Mesendoderm (in vitro differentiated cells): Measurements from ENCODE around the gene BLID.

Source experiments
- DNase-seq: peaks from one replicate; pipeline ENCODE4 v3.0.0; 2013
- H2AK5ac ChIP-seq: 2 replicates; pipeline ENCODE4 v1.6.1; 2013; ENCODE audit warnings: low read length, inconsistent platforms
- H2BK120ac ChIP-seq: 2 replicates; pipeline ENCODE4 v1.6.1; 2013; ENCODE audit warnings: low read depth, mild to moderate bottlenecking, low read length, moderate library complexity, mixed read lengths
- H2BK15ac ChIP-seq: replicated peaks from 2 replicates; pipeline ENCODE4 v1.6.1; 2013; ENCODE audit warnings: low read depth, mild to moderate bottlenecking, moderate library complexity
- H2BK5ac ChIP-seq: 2 replicates; pipeline ENCODE4 v1.6.1; 2013; ENCODE audit warnings: low read length, inconsistent platforms
- H3K18ac ChIP-seq: 2 replicates; pipeline ENCODE4 v1.6.1; 2013; ENCODE audit warnings: mild to moderate bottlenecking, low read length, mixed read lengths
- H3K23ac ChIP-seq: one replicate; pipeline ENCODE4 v1.6.1; 2013; ENCODE audit warnings: low read length
- H3K27ac ChIP-seq: 2 replicates; pipeline ENCODE4 v1.5.1; 2013; ENCODE audit warnings: low read depth, mild to moderate bottlenecking, inconsistent platforms, low read length, moderate library complexity
- H3K27me3 ChIP-seq: 2 replicates; pipeline ENCODE4 v1.6.1; 2013; ENCODE audit warnings: low read length, control low read depth, mild to moderate bottlenecking, inconsistent platforms; ENCODE audit not compliant: insufficient read depth, poor library complexity
- H3K36me3 ChIP-seq: 2 replicates; pipeline ENCODE4 v1.6.1; 2013; ENCODE audit warnings: low read length, inconsistent platforms; ENCODE audit not compliant: control insufficient read depth, insufficient read depth
- H3K4ac ChIP-seq: one replicate; pipeline ENCODE4 v1.6.1; 2013; ENCODE audit warnings: low read depth, mild to moderate bottlenecking, low read length, moderate library complexity
- H3K4me1 ChIP-seq: 2 replicates; pipeline ENCODE4 v1.6.1; 2013; ENCODE audit warnings: low read depth, low read length, inconsistent platforms; ENCODE audit not compliant: control insufficient read depth
- H3K4me2 ChIP-seq: 2 replicates; pipeline ENCODE4 v1.6.1; 2013; ENCODE audit warnings: low read length
- H3K4me3 ChIP-seq: 2 replicates; pipeline ENCODE4 v1.5.1; 2013; ENCODE audit warnings: mild to moderate bottlenecking, low read length
- H3K56ac ChIP-seq: one replicate; pipeline ENCODE4 v1.6.1; 2013; ENCODE audit warnings: low read length
- H3K79me1 ChIP-seq: 2 replicates; pipeline ENCODE4 v1.6.1; 2013; ENCODE audit warnings: low read length, inconsistent platforms
- H3K79me2 ChIP-seq: 2 replicates; pipeline ENCODE4 v1.6.1; 2013; ENCODE audit warnings: mild to moderate bottlenecking, low read length; ENCODE audit not compliant: control insufficient read depth, insufficient read depth
- H3K9ac ChIP-seq: 2 replicates; pipeline ENCODE4 v1.6.1; 2013; ENCODE audit warnings: low read length, inconsistent platforms
- H4K5ac ChIP-seq: one replicate; pipeline ENCODE4 v1.6.1; 2013; ENCODE audit warnings: low read length
- H4K8ac ChIP-seq: one replicate; pipeline ENCODE4 v1.6.1; 2013; ENCODE audit warnings: low read depth, mild to moderate bottlenecking, control low read depth, low read length, moderate library complexity
- WGBS: extraction: QIAGEN DNeasy Blood & Tissue Kit; methylation state at CpG from one replicate; pipeline ENCODE4 v1.1.7; 2013; ENCODE audit warnings: low lambda C conversion rate, missing lambda C conversion rate; ENCODE audit not compliant: insufficient coverage; ENCODE audit errors: extremely low coverage; 5-methylcytosine and 5-hydroxymethylcytosine counted together
- small RNA-seq: library from polyadenylated mRNA; stranded (forward); fragments of <200 nt; extraction: miRNeasy Mini kit (QIAGEN cat#:217004); gene quantifications from one replicate; pipeline ENCODE3, GENCODE V24; 2013; ENCODE audit not compliant: insufficient read depth

The BLID gene

DNA sequence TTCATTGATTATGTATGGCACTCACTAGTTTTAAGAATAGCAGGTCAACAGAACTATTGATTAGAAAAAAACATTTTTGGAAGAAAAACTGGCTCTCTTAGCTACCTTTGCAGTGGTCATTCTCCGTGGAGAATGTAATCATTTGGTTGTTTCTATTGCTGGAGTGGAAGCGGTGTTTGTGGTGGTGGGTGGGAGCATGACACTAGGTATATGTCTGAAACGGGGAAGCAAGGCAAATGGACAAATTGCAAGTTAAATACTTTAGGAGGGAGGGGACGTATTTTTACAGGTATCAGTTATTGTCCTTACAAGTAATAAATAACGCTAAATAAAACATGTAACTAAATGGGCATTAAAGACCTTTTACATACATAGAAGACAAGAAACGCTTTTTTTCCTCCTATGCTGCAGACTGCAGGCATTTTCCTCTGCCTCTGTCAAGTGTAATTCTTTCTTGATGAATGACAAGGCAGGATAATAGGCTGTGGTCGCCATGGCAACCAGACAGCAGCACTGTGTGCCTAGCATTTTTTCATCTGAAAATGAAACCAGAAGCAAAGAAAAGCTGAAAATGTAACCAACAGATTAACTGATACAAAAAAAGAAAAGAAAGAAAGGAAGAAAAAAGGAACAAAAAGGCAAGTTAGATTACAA lies 46.2 kb downstream of the BLID start:
- Histone ChIP-seq H2AK5ac (no peak overlapping the region), H2BK120ac (no peak overlapping the region), H4K8ac (no peak overlapping the region), H3K4me1 (no peaks in the 10 kb centered on the region), H2BK15ac (no peak overlapping the region), H3K79me1 (no peaks in the 10 kb centered on the region), H3K4me2 (no peak overlapping the region), H3K56ac (no peak overlapping the region), H3K4ac (no peak overlapping the region), H3K23ac (no peak overlapping the region), H3K18ac (no peak overlapping the region), H3K36me3 (no peaks in the 10 kb centered on the region), H3K27me3 (no peaks in the 10 kb centered on the region), H3K79me2 (no peaks in the 10 kb centered on the region), H3K4me3 (no peak overlapping the region), H2BK5ac (no peak overlapping the region), H4K5ac (no peak overlapping the region), H3K27ac (no peak overlapping the region), H3K9ac (no peak overlapping the region)
- no CpG with 5 or more reads among the region's 7 CpGs for WGBS
- peak; percentile 48 for DNase-seq

DNA sequence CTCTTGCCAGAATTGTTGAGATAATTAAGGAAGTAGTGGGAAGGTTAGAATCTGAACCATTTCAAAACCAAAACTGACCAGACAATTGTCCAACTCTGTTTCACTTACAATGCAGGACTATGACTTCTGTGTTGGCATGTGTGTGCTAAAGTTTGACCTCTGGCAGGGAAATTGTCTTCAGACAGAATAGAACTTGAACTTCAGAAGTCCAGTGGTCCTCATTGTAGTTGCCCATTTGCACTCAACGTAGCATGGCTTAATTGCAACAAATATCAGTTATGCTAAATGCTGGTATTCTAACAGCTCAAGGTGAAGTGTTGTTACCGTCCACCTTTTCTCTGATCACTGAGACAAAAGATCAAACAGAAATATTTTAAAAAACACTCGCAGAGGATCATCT lies 47.2 kb downstream of the BLID start:
- no peak overlapping the region for H2BK120ac ChIP-seq
- H2AK5ac ChIP-seq: no peak overlapping the region
- H3K56ac ChIP-seq: no peak overlapping the region
- H3K79me1 ChIP-seq: no peaks in the 10 kb centered on the region
- H3K4me3 ChIP-seq: no peak overlapping the region
- H3K79me2 ChIP-seq: no peaks in the 10 kb centered on the region
- DNase-seq: no peak
- no peak overlapping the region for H3K27ac ChIP-seq
- no peak overlapping the region for H2BK5ac ChIP-seq
- H4K5ac ChIP-seq: no peak overlapping the region
- no peak overlapping the region for H2BK15ac ChIP-seq
- H3K27me3 ChIP-seq: no peaks in the 10 kb centered on the region
- no peak overlapping the region for H4K8ac ChIP-seq
- H3K4ac ChIP-seq: no peak overlapping the region
- H3K9ac ChIP-seq: no peak overlapping the region
- no peaks in the 10 kb centered on the region for H3K4me1 ChIP-seq
- H3K23ac ChIP-seq: no peak overlapping the region
- no peak overlapping the region for H3K18ac ChIP-seq
- H3K36me3 ChIP-seq: no peaks in the 10 kb centered on the region
- H3K4me2 ChIP-seq: no peak overlapping the region
- WGBS: no CpG with 5 or more reads among the region's 3 CpGs

DNA sequence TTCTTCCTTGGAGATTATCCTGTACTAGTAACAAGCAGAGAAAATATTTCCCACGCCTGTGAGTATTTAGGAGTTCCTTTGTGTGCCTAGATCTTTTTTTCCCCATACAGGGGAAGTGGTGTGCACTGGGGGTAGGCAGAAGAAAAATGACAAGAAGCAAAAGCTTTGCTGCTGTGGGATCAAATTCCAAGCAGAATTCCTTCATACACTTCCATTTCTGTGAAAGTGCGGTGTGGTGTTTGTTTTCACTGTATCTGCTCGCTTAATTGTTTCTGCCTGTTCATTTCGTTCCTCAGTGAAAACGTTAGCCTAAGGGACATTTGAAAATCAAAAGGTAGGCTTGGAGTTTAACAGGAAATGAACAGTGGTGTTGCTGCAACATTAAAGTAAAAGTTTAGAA lies 47.9 kb downstream of the BLID start:
- no peak overlapping the region for H3K27ac ChIP-seq

More for the DNA sequence above, 47.9 kb downstream of the BLID start:
- no peak overlapping the region for H3K23ac ChIP-seq
- no peak overlapping the region for H3K4me2 ChIP-seq
- no peak overlapping the region for H3K4me3 ChIP-seq
- H3K9ac ChIP-seq: no peak overlapping the region
- no peaks in the 10 kb centered on the region for H3K4me1 ChIP-seq
- H3K4ac ChIP-seq: no peak overlapping the region
- H2BK15ac ChIP-seq: no peak overlapping the region
- H2AK5ac ChIP-seq: no peak overlapping the region
- no peak overlapping the region for H3K18ac ChIP-seq
- no peak overlapping the region for H4K8ac ChIP-seq
- no peak overlapping the region for H2BK5ac ChIP-seq
- WGBS: no CpG with 5 or more reads among the region's 5 CpGs
- H2BK120ac ChIP-seq: no peak overlapping the region
- DNase-seq: no peak
- H4K5ac ChIP-seq: no peak overlapping the region
- H3K27me3 ChIP-seq: no peaks in the 10 kb centered on the region
- no peaks in the 10 kb centered on the region for H3K79me1 ChIP-seq
- no peak overlapping the region for H3K56ac ChIP-seq
- H3K79me2 ChIP-seq: no peaks in the 10 kb centered on the region
- H3K36me3 ChIP-seq: no peaks in the 10 kb centered on the region

Small RNAs within 50 kb of the gene (small RNA-seq; reads per million reads assigned to genes)
- gene MIR100 (120 reads per million, percentile 96 among the genes with 10 or more reads in this experiment), gene MIR125B1 (52.7 reads per million, percentile 95 among the genes with 10 or more reads in this experiment), gene MIRLET7A2 (1.8 reads per million, percentile 8 among the genes with 10 or more reads in this experiment)
